ENCODE data around the gene ARHGAP36.

The ARHGAP36 gene

DNA sequence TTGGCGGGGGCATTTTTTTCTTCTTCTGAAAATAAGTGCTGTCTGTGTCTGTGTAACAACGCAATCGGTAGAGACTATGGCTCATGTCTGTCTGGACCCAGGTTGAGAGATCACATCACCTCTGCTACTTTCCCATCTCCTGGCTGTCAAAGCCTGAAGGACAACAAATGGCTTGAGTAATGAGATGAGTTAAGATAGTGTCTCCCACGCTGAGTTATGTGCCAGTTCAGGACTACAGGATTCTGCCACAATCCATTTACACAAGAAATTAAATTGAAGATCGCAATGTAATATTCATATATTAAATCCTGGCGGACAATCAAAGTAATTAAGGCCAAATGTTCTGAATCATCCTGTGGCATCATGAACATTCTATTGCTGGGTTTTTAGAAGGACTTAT lies 16.5 kb upstream of the ARHGAP36 start:
- DNase-seq (ENCODE audit: low read depth), result no peak
- H3K4me3 ChIP-seq (ENCODE audit: control insufficient read depth, low read depth, low read length), result no peak overlapping the region
- TF ChIP-seq, protein P1, sequence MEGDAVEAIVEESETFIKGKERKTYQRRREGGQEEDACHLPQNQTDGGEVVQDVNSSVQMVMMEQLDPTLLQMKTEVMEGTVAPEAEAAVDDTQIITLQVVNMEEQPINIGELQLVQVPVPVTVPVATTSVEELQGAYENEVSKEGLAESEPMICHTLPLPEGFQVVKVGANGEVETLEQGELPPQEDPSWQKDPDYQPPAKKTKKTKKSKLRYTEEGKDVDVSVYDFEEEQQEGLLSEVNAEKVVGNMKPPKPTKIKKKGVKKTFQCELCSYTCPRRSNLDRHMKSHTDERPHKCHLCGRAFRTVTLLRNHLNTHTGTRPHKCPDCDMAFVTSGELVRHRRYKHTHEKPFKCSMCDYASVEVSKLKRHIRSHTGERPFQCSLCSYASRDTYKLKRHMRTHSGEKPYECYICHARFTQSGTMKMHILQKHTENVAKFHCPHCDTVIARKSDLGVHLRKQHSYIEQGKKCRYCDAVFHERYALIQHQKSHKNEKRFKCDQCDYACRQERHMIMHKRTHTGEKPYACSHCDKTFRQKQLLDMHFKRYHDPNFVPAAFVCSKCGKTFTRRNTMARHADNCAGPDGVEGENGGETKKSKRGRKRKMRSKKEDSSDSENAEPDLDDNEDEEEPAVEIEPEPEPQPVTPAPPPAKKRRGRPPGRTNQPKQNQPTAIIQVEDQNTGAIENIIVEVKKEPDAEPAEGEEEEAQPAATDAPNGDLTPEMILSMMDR (conservative IDR thresholded peaks at IDR 0.05; ENCODE audit: control insufficient read depth, insufficient read depth, low read depth, low read length), result no peak

DNA sequence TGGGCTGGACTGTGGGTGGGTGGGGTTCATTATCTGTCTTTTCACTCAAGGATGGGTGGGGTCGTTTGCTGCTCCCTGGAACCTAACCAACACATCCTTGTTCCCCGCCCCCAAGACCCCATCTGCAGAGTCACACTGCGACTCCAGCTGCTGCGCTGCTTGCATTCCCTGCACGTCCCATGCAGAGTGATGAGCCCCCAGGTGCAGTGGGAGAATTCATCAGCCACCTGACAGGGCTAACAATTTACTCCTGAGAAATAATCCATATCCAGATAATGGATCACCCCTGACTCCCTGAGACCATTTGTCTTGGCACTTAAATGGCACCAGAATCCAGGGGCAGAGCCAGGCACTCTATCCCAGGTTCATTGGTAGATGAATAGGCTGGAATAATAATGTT lies 12.4 kb upstream of the ARHGAP36 start:
- H3K4me3 ChIP-seq (ENCODE audit: control insufficient read depth, low read depth, low read length), result no peak overlapping the region
- no peak for DNase-seq (ENCODE audit: low read depth)
- TF ChIP-seq, protein P1 (conservative IDR thresholded peaks at IDR 0.05; ENCODE audit: control insufficient read depth, insufficient read depth, low read depth, low read length), result no peak

DNA sequence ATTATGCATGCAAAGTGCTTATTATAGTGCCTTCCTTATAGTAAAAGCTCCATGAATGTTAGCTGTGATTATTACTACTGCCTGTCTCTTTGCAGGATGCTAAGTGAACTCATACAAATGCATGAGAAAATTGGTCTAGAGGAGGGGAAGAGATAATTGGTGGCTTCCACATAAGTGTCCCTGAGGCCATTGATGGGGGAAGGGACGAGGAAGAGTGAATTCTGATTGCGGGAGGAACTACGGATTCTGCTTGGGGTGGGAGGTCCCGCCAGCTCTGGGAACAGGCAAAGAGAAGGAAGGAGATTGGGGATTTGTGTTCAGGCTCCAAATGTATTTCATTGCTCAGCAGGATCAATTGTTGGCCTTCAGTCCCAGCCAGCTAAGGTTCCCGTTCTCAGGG lies 11.6 kb upstream of the ARHGAP36 start:
- TF ChIP-seq, protein P1 (conservative IDR thresholded peaks at IDR 0.05; ENCODE audit: control insufficient read depth, insufficient read depth, low read depth, low read length), result no peak
- no peak for DNase-seq (ENCODE audit: low read depth)
- H3K4me3 ChIP-seq (ENCODE audit: control insufficient read depth, low read depth, low read length), result no peak overlapping the region

DNA sequence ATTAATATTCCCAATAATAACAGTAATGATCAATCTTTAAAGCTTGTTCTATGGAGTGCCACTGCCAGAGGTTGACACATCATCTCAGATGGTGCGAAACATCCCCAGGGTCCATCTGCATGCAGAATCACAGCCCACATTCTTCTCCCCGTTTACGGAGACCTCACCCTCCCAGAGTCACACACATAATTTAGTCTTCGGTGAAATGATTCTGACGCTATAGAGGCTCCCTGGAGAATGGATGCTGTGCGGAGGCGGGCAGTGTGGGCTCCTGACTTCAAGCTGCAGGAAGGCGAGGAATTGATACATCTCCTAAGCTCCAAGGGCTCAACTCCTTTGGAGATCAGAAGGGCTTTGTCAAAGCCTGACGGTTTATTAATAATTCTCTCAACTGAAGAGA lies 11.0 kb upstream of the ARHGAP36 start:
- no peak for DNase-seq (ENCODE audit: low read depth)
- TF ChIP-seq, protein P1 (conservative IDR thresholded peaks at IDR 0.05; ENCODE audit: control insufficient read depth, insufficient read depth, low read depth, low read length), result no peak
- H3K4me3 ChIP-seq (ENCODE audit: control insufficient read depth, low read depth, low read length), result no peak overlapping the region

DNA sequence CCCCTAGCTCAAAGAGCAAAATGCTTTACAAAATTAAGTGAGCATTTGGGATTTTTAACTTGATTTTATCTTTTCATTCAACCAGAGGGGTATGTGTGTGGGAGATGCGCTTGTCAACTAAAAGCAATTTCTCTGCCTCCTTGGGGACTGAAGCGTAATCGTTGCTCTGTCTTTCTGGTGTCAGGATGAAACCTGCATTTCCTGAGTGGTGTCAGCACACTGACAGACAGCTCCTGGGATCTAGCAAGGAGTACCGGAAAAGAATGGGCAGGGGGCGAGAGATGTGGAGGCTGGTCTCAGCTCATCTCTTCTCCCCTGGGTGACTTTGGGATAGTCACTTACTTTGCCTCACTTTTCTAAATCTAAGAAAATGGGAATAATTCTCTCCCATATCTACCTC lies 5.1 kb upstream of the ARHGAP36 start:
- DNase-seq (ENCODE audit: low read depth), result no peak
- TF ChIP-seq, protein P1 (conservative IDR thresholded peaks at IDR 0.05; ENCODE audit: control insufficient read depth, insufficient read depth, low read depth, low read length), result no peak
- H3K4me3 ChIP-seq (ENCODE audit: control insufficient read depth, low read depth, low read length), result no peak overlapping the region

DNA sequence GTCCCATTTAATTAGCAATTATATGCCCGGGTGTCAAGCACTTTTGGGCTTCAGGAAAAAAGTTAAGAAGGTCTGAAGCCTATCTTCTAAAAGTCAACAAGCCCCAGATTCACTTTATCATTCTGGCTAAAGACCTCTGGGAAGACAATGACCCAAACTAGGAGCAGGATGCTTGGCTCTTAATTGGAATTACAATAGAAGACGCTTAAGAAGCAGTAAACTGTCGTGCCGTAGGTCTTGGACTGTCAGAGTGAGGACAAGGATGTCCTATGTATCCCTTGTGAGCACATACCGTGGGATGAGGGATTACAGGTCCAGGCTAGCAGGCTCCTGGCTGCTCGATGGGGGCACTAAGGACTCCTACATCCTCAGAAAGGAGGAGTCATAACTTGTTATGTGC lies 3.2 kb upstream of the ARHGAP36 start:
- TF ChIP-seq, protein P1 (conservative IDR thresholded peaks at IDR 0.05; ENCODE audit: control insufficient read depth, insufficient read depth, low read depth, low read length), result no peak

DNA sequence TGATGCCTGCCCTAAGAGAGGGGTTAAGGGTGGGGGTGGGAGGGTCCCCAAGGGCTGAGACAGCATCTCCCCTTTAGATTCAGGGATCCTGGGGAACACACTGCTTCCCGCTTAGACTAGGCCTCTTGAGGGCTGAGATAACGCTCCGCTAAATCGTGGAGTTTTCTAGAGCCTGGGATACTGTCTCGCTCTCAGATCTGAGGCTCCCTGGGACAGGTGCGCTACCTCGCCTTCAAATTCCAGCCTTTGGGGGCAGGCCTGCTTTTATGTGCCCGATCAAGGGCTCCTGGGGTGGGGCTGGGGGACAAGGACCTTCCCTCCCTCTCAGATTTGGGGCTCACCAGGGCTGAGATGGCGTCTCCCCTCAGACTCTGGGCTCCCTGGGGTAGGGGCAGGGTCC lies 440 bp upstream of the ARHGAP36 start:
- no peak for DNase-seq (ENCODE audit: low read depth)
- TF ChIP-seq, protein P1 (conservative IDR thresholded peaks at IDR 0.05; ENCODE audit: control insufficient read depth, insufficient read depth, low read depth, low read length), result no peak
- H3K4me3 ChIP-seq (ENCODE audit: control insufficient read depth, low read depth, low read length), result no peak overlapping the region

More for the DNA sequence above, 3.2 kb upstream of the ARHGAP36 start:
- H3K4me3 ChIP-seq (ENCODE audit: control insufficient read depth, low read depth, low read length), result no peak overlapping the region
- DNase-seq (ENCODE audit: low read depth), result no peak
